Measurements from ENCODE around the gene RPTN.

DNA sequence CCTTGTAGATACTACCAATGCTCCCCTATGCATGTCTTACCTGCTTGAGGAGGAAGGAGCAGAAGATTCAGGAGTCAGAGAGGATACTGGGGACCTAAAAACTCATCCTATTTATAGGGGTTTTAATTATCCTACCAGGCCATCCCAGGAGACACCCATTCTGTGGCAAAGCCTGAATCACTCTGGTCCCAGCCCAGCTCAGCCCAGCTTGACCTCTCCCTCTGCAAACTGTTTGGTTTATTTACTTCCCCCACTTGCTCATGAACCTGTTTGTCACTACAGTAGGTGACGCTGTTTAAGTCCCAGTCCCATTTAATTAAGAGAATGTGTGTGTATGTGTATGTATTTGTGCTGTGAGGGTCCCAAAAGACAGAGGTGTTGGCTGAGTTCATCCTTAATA, at the start of gene RPTN:
- TF ChIP-seq POLR2A (IDR thresholded peaks at IDR 0.05; ENCODE audit: low read depth, low read length) (no peak), SMC3 (IDR thresholded peaks at IDR 0.05; ENCODE audit: low read depth, low read length) (no peak), RCOR1 (IDR thresholded peaks at IDR 0.05; ENCODE audit: insufficient replicate concordance, low read length) (no peak), MAZ (IDR thresholded peaks at IDR 0.05; ENCODE audit: borderline replicate concordance, low read depth, low read length) (no peak), RFX5 (IDR thresholded peaks at IDR 0.05; ENCODE audit: low read depth, low read length) (no peak), MXI1 (IDR thresholded peaks at IDR 0.05; ENCODE audit: borderline replicate concordance, low read depth, low read length) (no peak), CEBPB (IDR thresholded peaks at IDR 0.05; ENCODE audit: low read depth, low read length) (no peak)
- TF ChIP-seq, protein P1, sequence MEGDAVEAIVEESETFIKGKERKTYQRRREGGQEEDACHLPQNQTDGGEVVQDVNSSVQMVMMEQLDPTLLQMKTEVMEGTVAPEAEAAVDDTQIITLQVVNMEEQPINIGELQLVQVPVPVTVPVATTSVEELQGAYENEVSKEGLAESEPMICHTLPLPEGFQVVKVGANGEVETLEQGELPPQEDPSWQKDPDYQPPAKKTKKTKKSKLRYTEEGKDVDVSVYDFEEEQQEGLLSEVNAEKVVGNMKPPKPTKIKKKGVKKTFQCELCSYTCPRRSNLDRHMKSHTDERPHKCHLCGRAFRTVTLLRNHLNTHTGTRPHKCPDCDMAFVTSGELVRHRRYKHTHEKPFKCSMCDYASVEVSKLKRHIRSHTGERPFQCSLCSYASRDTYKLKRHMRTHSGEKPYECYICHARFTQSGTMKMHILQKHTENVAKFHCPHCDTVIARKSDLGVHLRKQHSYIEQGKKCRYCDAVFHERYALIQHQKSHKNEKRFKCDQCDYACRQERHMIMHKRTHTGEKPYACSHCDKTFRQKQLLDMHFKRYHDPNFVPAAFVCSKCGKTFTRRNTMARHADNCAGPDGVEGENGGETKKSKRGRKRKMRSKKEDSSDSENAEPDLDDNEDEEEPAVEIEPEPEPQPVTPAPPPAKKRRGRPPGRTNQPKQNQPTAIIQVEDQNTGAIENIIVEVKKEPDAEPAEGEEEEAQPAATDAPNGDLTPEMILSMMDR (conservative IDR thresholded peaks at IDR 0.05; ENCODE audit: low read depth, low read length): no peak
- TF ChIP-seq, protein P2, sequence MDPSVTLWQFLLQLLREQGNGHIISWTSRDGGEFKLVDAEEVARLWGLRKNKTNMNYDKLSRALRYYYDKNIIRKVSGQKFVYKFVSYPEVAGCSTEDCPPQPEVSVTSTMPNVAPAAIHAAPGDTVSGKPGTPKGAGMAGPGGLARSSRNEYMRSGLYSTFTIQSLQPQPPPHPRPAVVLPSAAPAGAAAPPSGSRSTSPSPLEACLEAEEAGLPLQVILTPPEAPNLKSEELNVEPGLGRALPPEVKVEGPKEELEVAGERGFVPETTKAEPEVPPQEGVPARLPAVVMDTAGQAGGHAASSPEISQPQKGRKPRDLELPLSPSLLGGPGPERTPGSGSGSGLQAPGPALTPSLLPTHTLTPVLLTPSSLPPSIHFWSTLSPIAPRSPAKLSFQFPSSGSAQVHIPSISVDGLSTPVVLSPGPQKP (IDR thresholded peaks at IDR 0.05; ENCODE audit: borderline replicate concordance, low read depth, low read length): no peak
- TF ChIP-seq, protein P3, sequence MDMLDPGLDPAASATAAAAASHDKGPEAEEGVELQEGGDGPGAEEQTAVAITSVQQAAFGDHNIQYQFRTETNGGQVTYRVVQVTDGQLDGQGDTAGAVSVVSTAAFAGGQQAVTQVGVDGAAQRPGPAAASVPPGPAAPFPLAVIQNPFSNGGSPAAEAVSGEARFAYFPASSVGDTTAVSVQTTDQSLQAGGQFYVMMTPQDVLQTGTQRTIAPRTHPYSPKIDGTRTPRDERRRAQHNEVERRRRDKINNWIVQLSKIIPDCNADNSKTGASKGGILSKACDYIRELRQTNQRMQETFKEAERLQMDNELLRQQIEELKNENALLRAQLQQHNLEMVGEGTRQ (IDR thresholded peaks at IDR 0.05; ENCODE audit: low read depth, low read length): no peak

All from IMR-90 (cell line).